Measurements from ENCODE around the gene IER5.

- TF ChIP-seq, protein P1, sequence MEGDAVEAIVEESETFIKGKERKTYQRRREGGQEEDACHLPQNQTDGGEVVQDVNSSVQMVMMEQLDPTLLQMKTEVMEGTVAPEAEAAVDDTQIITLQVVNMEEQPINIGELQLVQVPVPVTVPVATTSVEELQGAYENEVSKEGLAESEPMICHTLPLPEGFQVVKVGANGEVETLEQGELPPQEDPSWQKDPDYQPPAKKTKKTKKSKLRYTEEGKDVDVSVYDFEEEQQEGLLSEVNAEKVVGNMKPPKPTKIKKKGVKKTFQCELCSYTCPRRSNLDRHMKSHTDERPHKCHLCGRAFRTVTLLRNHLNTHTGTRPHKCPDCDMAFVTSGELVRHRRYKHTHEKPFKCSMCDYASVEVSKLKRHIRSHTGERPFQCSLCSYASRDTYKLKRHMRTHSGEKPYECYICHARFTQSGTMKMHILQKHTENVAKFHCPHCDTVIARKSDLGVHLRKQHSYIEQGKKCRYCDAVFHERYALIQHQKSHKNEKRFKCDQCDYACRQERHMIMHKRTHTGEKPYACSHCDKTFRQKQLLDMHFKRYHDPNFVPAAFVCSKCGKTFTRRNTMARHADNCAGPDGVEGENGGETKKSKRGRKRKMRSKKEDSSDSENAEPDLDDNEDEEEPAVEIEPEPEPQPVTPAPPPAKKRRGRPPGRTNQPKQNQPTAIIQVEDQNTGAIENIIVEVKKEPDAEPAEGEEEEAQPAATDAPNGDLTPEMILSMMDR (conservative IDR thresholded peaks at IDR 0.05 in 1 of 2, IDR thresholded peaks at IDR 0.05 in 1 of 2; ENCODE audit: low read depth in 1 of 2, low read length in 2 of 2), result no peak
- TF ChIP-seq EZH2 (IDR thresholded peaks at IDR 0.05; ENCODE audit: low read length, missing control alignments), result no peak
These were observed 48.8 kb downstream of the IER5 start for GRCh38 chr1:181137217-181137743.
